ENCODE data around the gene KIRREL1. TPM values are rescaled to one million over a fixed set of nuclear protein-coding genes. Genes with fewer than 3 reads are reported as not detected.

The KIRREL1 gene
- total RNA-seq, 1 experiment from 2014 or later = 30.5 TPM

DNA sequence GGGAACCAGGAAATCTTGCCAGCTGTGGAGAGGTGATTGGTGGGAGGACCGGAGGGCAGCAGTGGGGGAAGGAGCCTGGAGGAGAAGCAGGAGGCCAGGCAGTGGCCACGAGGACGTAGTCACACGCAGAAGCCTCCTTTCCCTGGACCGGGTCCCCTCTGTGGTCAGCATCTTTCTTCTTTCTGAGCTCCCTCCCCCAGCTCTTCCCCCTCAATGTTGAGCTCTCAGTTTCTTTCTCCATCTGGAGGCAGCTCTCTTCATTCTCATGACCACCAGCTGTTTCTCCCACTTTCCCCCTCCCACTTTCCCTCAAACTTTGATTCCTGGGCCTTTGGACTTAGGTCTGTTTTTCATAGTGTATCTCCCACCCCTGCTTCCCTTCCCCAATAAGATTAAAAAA lies 18.3 kb downstream of the KIRREL1 start:
- H3K9ac ChIP-seq (ENCODE audit: extremely low read depth, insufficient read length, low read length) = no peak overlapping the region
- no peak overlapping the region for H3K23ac ChIP-seq (ENCODE audit: insufficient read length, low read depth, low read length)
- H3K23me2 ChIP-seq (ENCODE audit: insufficient read length, low read depth, low read length, poor library complexity, severe bottlenecking) = no peaks in the 10 kb centered on the region
- H2BK20ac ChIP-seq (ENCODE audit: low read depth, low read length, poor library complexity, severe bottlenecking) = no peak overlapping the region
- Mint-ChIP-seq H3K4me3 (no peak overlapping the region), H3K36me3 (ENCODE audit: insufficient read depth in 1 of 3, low read depth in 3 of 3) (no peaks in the 10 kb centered on the region; a peak in 1 of 7 replicates), H3K9me3 (no peaks in the 10 kb centered on the region; a peak in 2 of 5 replicates), H3K4me1 (peaks cover 86 to 93% of the 10 kb centered on the region in 2 experiments), H3K27ac (peak overlapping the region; percentile 31 to 93 (median 36); a peak in 6 of 7 replicates), H3K27me3 (ENCODE audit: low read depth) (no peaks in the 10 kb centered on the region)
- TF ChIP-seq, protein P1, sequence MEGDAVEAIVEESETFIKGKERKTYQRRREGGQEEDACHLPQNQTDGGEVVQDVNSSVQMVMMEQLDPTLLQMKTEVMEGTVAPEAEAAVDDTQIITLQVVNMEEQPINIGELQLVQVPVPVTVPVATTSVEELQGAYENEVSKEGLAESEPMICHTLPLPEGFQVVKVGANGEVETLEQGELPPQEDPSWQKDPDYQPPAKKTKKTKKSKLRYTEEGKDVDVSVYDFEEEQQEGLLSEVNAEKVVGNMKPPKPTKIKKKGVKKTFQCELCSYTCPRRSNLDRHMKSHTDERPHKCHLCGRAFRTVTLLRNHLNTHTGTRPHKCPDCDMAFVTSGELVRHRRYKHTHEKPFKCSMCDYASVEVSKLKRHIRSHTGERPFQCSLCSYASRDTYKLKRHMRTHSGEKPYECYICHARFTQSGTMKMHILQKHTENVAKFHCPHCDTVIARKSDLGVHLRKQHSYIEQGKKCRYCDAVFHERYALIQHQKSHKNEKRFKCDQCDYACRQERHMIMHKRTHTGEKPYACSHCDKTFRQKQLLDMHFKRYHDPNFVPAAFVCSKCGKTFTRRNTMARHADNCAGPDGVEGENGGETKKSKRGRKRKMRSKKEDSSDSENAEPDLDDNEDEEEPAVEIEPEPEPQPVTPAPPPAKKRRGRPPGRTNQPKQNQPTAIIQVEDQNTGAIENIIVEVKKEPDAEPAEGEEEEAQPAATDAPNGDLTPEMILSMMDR (conservative IDR thresholded peaks at IDR 0.05) = no peak
- H3K4me2 ChIP-seq (ENCODE audit: insufficient read depth, insufficient read length, low read length) = no peak overlapping the region
- no CpG with 5 or more reads among the region's 5 CpGs for WGBS (ENCODE audit: extremely low coverage, insufficient read length, low lambda C conversion rate)
- no peak overlapping the region for H3K18ac ChIP-seq (ENCODE audit: insufficient read length, low read depth, low read length)
- H3K79me1 ChIP-seq (ENCODE audit: insufficient read depth, low read depth, low read length, poor library complexity, severe bottlenecking) = no peaks in the 10 kb centered on the region
- H3K56ac ChIP-seq (ENCODE audit: insufficient read length, low read depth, low read length) = no peak overlapping the region
- no peak overlapping the region for H3K14ac ChIP-seq (ENCODE audit: insufficient read depth, low read length)
- DNase-seq = no peak
- no peaks in the 10 kb centered on the region for H3K27me3 ChIP-seq (ENCODE audit: insufficient read depth, low read length)
- H3K79me2 ChIP-seq (ENCODE audit: insufficient read depth, low read length) = peaks cover 11% of the 10 kb centered on the region; the same call in 1 of the 2 replicates
- no peak overlapping the region for H2AFZ ChIP-seq (ENCODE audit: low read length)
- H3K4me1 ChIP-seq (ENCODE audit: insufficient read depth, low read length) = peaks cover 42% of the 10 kb centered on the region; the same call in 1 of the 2 replicates
- no peak overlapping the region for H2AK5ac ChIP-seq (ENCODE audit: insufficient read length, low read length)
- no peak overlapping the region for H3K27ac ChIP-seq (ENCODE audit: insufficient read length, low read depth, low read length)
- no peak overlapping the region for H2BK15ac ChIP-seq (ENCODE audit: low read depth, low read length)
- no peak overlapping the region; the same call in 1 of the 2 replicates for H3K4ac ChIP-seq (ENCODE audit: low read depth, low read length)
- no peak overlapping the region for H4K5ac ChIP-seq (ENCODE audit: insufficient read length, low read depth, low read length)
- H3K9me3 ChIP-seq (ENCODE audit: control insufficient read depth, low read depth, low read length) = no peaks in the 10 kb centered on the region
- H4K91ac ChIP-seq (ENCODE audit: insufficient read length, low read depth, low read length) = no peak overlapping the region
- H2BK12ac ChIP-seq (ENCODE audit: insufficient read length, low read depth, low read length) = no peak overlapping the region
- H2BK5ac ChIP-seq (ENCODE audit: insufficient read length, low read length) = no peak overlapping the region
- H4K8ac ChIP-seq (replicated peaks; ENCODE audit: insufficient read length, low read depth, low read length) = no peak overlapping the region
- no peaks in the 10 kb centered on the region for H4K20me1 ChIP-seq (ENCODE audit: control insufficient read depth, insufficient read depth, insufficient read length)
- H3T11ph ChIP-seq (ENCODE audit: low read length) = no peak overlapping the region
- H2BK120ac ChIP-seq (ENCODE audit: low read depth, low read length, poor library complexity, severe bottlenecking) = no peak overlapping the region

Measured in H9 (cell line).